OCI-M1 (cell line): ENCODE results near the gene CRLF1.

Experiments used
- DNase-seq: peaks from one replicate; lab custom pipeline; 2025; lab: John Stamatoyannopoulos, UW

Gene CRLF1

DNA sequence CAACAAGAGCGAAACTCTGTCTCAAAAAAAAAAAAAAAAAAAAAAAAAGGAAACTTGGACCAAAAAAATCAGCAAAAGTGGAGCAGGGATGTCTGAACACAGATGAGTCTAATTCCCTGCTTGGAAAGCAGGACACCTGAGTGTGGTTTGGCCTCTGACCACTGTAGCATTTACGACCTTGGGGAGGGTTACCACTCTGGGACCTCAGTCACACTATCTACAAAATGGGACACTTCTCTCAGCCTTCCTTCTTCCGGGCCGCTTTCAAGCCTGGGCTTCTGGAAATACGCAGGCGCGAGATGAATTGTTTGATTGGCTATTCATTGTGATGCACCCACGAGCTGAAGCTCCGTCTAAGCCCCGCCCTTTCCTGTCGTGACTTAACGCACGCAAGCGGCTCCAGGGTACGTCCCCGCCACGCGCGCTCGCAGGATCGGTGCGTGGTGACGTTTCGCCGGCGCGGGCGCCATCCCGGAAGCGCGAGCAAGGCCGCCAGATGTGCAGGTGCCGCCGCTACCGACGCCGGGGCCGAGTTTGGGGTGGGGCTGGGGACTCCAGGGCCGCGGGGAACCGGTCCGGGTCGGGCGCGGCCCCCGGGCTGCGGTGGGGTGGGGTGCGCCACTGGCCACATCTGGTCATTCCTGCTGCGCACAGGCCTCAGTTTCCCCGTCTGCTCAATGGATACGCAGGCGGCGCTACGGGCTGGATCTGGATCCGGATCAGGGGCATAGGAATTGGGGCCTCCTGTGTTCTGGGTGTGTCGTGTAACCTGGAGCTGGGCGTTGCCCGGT is 49.0 kb downstream of the CRLF1 start, which contains the start of gene KXD1:
TSS of gene KXD1 (plus strand) at position 460 of the 791 bp plus-strand sequence. CDS start 4,187 bp downstream, outside the sequence.
- peak; percentile 98 for DNase-seq

DNA sequence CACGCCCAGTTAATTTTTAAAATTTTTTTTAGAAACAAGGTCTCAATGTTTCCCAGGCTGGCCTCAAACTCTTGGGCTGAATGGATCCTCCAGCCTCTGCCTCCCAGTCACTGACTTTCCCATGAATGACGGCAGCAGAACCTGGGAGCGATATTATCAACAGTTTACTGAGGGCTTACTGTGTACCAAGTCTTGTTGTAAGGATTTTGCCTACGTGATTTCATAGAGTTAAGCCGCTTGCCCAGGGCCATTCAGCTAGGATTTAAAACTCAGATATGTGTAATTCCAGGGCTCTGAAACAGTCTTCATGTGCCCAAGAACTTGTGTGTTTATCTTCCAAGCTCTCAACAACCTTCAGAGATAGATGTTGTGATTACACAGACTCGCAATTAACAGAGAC is 55.0 kb downstream of the CRLF1 start:
- DNase-seq: no peak

DNA sequence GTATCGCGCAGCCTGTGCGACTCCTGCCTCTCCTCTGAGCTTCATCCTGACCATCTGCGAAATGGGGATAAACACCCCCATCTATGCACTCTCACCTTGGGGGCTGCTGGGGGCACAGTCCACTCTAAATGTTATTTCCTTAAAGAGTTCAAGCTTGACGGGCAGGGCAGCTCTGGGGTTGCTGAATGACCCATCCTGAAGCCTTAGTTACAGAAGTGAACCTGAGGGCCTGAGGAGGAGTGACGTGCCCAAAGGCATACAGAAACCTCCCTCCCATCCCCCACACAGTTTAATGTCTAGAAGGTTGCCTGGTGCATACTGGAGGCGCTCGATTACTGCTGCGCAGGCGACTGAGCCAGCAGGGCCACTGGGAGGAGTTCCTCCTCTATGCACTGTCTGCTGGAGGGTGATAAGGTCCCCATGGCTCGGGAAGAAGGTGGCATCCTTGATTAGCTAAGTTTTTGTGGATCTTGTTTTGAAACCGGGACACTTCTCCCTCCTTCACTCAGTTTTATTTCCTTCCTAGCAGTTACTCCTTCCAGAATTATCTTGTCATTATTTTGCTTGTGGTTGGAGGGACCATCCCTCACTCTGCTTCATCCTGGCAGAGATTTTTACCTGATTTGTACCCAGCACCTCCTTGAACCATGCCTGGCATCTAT is 62.7 kb downstream of the CRLF1 start:
- peak; percentile 99 for DNase-seq
